ENCODE measurements around the gene KHDC3L.

DNA sequence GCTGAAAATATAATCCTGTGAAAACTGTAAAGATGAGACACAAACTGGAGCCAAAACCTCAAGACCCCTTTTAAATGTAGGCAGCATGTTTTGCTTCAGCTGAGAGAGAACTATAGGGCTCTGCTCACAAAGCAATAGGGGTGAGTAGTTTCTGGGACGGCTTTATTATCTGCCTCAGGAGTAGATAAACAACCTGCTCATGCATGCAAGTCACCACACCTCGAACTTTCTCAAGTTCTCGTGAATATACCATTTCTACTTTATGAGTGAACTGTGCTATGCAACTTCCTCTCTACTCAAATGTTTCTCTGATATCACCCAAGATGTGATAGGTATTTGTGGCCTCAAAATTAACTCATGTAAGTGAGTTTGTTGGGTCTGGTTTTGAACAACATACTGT lies 14.8 kb downstream of the KHDC3L start:
- TF ChIP-seq, protein P1, sequence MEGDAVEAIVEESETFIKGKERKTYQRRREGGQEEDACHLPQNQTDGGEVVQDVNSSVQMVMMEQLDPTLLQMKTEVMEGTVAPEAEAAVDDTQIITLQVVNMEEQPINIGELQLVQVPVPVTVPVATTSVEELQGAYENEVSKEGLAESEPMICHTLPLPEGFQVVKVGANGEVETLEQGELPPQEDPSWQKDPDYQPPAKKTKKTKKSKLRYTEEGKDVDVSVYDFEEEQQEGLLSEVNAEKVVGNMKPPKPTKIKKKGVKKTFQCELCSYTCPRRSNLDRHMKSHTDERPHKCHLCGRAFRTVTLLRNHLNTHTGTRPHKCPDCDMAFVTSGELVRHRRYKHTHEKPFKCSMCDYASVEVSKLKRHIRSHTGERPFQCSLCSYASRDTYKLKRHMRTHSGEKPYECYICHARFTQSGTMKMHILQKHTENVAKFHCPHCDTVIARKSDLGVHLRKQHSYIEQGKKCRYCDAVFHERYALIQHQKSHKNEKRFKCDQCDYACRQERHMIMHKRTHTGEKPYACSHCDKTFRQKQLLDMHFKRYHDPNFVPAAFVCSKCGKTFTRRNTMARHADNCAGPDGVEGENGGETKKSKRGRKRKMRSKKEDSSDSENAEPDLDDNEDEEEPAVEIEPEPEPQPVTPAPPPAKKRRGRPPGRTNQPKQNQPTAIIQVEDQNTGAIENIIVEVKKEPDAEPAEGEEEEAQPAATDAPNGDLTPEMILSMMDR (IDR thresholded peaks at IDR 0.05): no peak
- no peak for TF ChIP-seq POLR2A (IDR thresholded peaks at IDR 0.05)

All from gastroesophageal sphincter (tissue), 3 donors.